SK-N-SH treated with all-trans-retinoic acid at 6 μM for 48 hours (cell line): ENCODE data around the gene TANC1.
"Not testable (repeated sequence)": the region's sequence is repeated elsewhere in the genome, so short reads cannot be mapped to it uniquely, and the experiment has no call there.

ENCODE experiments used
- ATAC-seq: fragments of 200-7000 bp; cut with Tn5 transposase; 3 replicates; pipeline ENCODE4 v1.9.1; 2020; ENCODE audit warnings: mild to moderate bottlenecking, moderate library complexity
- BACH2 ChIP-seq: fragments of 250-450 bp; sonication (Bioruptor Pico); IDR thresholded peaks from 2 replicates; pipeline ENCODE4 v1.9.0; 2021; ENCODE audit warnings: mild to moderate bottlenecking, borderline replicate concordance
- ESRRG ChIP-seq: fragments of 250-450 bp; sonication (Bioruptor Pico); IDR thresholded peaks from 2 replicates; pipeline ENCODE4 v1.6.1; 2021; ENCODE audit warnings: mild to moderate bottlenecking
- ISL1 ChIP-seq: fragments of 250-450 bp; sonication (Bioruptor Pico); IDR thresholded peaks from 2 replicates; pipeline ENCODE4 v2.1.2; 2022; ENCODE audit warnings: mild to moderate bottlenecking, moderate library complexity
- POU6F1 ChIP-seq: fragments of 250-450 bp; sonication (Bioruptor Pico); IDR thresholded peaks from 2 replicates; pipeline ENCODE4 v1.8.0; 2021; ENCODE audit warnings: low read depth, mild to moderate bottlenecking, moderate library complexity, borderline replicate concordance
- PPARA ChIP-seq: fragments of 250-450 bp; sonication (Bioruptor Pico); IDR thresholded peaks from 2 replicates; pipeline ENCODE4 v1.5.0; 2020; ENCODE audit warnings: mild to moderate bottlenecking, borderline replicate concordance
- RARB ChIP-seq: fragments of 250-450 bp; sonication (Bioruptor Pico); IDR thresholded peaks from 2 replicates; pipeline ENCODE4 v1.8.0; 2021; ENCODE audit warnings: mild to moderate bottlenecking, moderate library complexity
- SNAI2 ChIP-seq: fragments of 250-450 bp; sonication (Bioruptor Pico); IDR thresholded peaks from 2 replicates; pipeline ENCODE4 v1.5.0; 2020; ENCODE audit warnings: mild to moderate bottlenecking, moderate library complexity
- TCF4 ChIP-seq: fragments of 250-450 bp; sonication (Bioruptor Pico); IDR thresholded peaks from 2 replicates; pipeline ENCODE4 v1.8.0; 2021; ENCODE audit warnings: mild to moderate bottlenecking, moderate library complexity, borderline replicate concordance
- TOX ChIP-seq: fragments of 250-450 bp; sonication (Bioruptor Pico); IDR thresholded peaks from 2 replicates; pipeline ENCODE4 v1.8.0; 2021; ENCODE audit warnings: mild to moderate bottlenecking, moderate library complexity, borderline replicate concordance
- TSHZ2 ChIP-seq: fragments of 250-450 bp; sonication (Bioruptor Pico); IDR thresholded peaks from 2 replicates; pipeline ENCODE4 v1.5.0; 2020; ENCODE audit warnings: mild to moderate bottlenecking, moderate library complexity
- ZFP3 ChIP-seq: fragments of 250-450 bp; sonication (Bioruptor Pico); IDR thresholded peaks from 2 replicates; pipeline ENCODE4 v1.5.0; 2020; ENCODE audit warnings: mild to moderate bottlenecking, moderate library complexity
- ZFP30 ChIP-seq: fragments of 450-650 bp; formaldehyde crosslinking; IDR thresholded peaks from 2 replicates; pipeline ENCODE4 v1.5.0; 2022; ENCODE audit warnings: mild to moderate bottlenecking, moderate library complexity
- ZNF70 ChIP-seq: fragments of 450-650 bp; formaldehyde crosslinking; IDR thresholded peaks from 2 replicates; pipeline ENCODE4 v1.5.0; 2020; ENCODE audit warnings: mild to moderate bottlenecking, moderate library complexity
- TF ChIP-seq, protein P1 (sequence below): fragments of 250-450 bp; sonication (Bioruptor Pico); IDR thresholded peaks from 2 replicates; pipeline ENCODE4 v1.8.0; 2020; ENCODE audit warnings: mild to moderate bottlenecking, moderate library complexity, borderline replicate concordance
- TF ChIP-seq, protein P2 (sequence below): fragments of 250-450 bp; sonication (Bioruptor Pico); IDR thresholded peaks from 2 replicates; pipeline ENCODE4 v1.5.1; 2021; ENCODE audit warnings: mild to moderate bottlenecking, moderate library complexity
- TF ChIP-seq, protein P3 (sequence below): fragments of 250-450 bp; sonication (Bioruptor Pico); IDR thresholded peaks from 2 replicates; pipeline ENCODE4 v1.5.1; 2020; ENCODE audit warnings: low read depth, mild to moderate bottlenecking, moderate library complexity

Gene TANC1

GRCh38 chr2:159035790-159036411, 67.5 kb downstream of the TANC1 start:
- peak; percentile 85 for ATAC-seq
- TF ChIP-seq BACH2 (CRISPR knock-in tag) = no peak
- TF ChIP-seq TSHZ2 (CRISPR knock-in tag) = no peak
- TF ChIP-seq RARB = no peak
- TF ChIP-seq ESRRG (CRISPR knock-in tag) = no peak
- no peak for TF ChIP-seq ZNF70 (CRISPR knock-in tag)
- TF ChIP-seq TOX = no peak
- TF ChIP-seq, protein P1, sequence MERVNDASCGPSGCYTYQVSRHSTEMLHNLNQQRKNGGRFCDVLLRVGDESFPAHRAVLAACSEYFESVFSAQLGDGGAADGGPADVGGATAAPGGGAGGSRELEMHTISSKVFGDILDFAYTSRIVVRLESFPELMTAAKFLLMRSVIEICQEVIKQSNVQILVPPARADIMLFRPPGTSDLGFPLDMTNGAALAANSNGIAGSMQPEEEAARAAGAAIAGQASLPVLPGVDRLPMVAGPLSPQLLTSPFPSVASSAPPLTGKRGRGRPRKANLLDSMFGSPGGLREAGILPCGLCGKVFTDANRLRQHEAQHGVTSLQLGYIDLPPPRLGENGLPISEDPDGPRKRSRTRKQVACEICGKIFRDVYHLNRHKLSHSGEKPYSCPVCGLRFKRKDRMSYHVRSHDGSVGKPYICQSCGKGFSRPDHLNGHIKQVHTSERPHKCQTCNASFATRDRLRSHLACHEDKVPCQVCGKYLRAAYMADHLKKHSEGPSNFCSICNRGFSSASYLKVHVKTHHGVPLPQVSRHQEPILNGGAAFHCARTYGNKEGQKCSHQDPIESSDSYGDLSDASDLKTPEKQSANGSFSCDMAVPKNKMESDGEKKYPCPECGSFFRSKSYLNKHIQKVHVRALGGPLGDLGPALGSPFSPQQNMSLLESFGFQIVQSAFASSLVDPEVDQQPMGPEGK (CRISPR knock-in tag) = no peak
- no peak for TF ChIP-seq ZFP3 (CRISPR knock-in tag)

- not testable (repeated sequence) for ATAC-seq
Observed at GRCh38 chr2:159036461-159036860, 68.0 kb downstream of the TANC1 start.

DNA sequence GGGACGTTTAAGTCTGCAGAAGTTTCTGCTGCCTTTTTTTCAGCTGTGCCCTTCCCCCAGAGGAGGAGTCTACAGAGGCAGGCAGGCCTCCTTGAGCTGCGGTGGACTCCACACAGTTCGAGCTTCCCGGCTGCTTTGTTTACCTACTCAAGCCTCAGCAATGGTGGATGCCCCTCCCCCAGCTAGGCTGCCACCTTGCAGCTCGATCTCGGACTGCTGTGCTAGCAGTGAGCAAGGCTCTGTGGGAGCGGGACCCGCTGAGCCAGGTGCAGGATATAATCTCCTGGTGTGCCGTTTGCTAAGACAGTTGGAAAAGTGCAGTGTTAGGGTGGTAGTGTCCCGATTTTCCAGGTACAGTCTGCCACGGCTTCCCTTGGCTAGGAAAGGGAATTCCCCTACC, 72.9 kb downstream of the TANC1 start:
- ATAC-seq = not testable (repeated sequence)

DNA sequence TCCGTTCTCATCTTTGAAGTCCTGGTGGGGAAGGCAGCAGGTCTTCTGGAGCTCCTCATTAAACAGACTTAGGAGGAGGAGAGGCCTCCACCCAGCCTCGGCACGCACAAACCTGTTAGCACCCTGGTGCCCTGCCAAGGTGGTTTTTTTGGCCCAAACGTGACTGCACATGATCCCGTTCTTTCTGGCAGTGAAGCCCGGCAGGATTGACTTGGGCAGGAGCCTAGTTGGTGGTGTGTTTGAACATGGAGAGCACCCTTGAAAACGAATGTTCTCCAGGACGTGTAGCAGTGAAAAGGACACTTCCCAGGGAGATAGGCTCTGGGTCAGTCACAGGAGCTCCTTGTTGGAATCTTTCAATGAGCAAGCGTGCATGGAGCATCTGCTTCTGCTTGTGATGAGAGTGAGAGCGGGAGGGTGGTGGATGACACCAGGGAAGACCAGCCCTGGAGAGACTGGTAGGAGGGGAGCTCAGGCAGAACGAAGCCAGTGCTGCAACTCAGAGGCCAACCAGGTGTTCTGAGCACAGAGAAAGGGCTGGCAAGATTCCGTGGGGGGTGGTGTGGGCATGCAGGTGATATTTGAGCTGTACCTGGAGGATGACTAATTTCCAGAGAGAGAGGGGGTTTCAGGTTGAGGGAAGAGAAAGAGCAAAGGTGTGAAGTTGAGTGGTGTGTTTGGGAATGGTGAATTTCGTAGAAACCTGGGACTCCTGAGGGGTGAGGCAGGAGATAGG, 73.8 kb downstream of the TANC1 start:
- ATAC-seq = no peak
- TF ChIP-seq TSHZ2 (CRISPR knock-in tag) (no peak), ZNF70 (CRISPR knock-in tag) (no peak), PPARA (no peak), POU6F1 (no peak), ISL1 (CRISPR knock-in tag) (no peak), TCF4 (CRISPR knock-in tag) (no peak), RARB (no peak), ZFP30 (CRISPR knock-in tag) (no peak), TOX (no peak), SNAI2 (no peak)
- TF ChIP-seq, protein P1 (CRISPR knock-in tag) = no peak
- TF ChIP-seq, protein P2, sequence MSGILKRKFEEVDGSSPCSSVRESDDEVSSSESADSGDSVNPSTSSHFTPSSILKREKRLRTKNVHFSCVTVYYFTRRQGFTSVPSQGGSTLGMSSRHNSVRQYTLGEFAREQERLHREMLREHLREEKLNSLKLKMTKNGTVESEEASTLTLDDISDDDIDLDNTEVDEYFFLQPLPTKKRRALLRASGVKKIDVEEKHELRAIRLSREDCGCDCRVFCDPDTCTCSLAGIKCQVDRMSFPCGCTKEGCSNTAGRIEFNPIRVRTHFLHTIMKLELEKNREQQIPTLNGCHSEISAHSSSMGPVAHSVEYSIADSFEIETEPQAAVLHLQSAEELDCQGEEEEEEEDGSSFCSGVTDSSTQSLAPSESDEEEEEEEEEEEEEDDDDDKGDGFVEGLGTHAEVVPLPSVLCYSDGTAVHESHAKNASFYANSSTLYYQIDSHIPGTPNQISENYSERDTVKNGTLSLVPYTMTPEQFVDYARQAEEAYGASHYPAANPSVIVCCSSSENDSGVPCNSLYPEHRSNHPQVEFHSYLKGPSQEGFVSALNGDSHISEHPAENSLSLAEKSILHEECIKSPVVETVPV (CRISPR knock-in tag) = no peak
- TF ChIP-seq, protein P3, sequence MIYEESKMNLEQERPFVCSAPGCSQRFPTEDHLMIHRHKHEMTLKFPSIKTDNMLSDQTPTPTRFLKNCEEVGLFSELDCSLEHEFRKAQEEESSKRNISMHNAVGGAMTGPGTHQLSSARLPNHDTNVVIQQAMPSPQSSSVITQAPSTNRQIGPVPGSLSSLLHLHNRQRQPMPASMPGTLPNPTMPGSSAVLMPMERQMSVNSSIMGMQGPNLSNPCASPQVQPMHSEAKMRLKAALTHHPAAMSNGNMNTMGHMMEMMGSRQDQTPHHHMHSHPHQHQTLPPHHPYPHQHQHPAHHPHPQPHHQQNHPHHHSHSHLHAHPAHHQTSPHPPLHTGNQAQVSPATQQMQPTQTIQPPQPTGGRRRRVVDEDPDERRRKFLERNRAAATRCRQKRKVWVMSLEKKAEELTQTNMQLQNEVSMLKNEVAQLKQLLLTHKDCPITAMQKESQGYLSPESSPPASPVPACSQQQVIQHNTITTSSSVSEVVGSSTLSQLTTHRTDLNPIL = no peak
